CD4-positive, alpha-beta T cell treated with Interleukin-15 for 1 hour (primary cell): ENCODE data around the gene MAP3K9.
"Not testable (repeated sequence)": the region's sequence is repeated elsewhere in the genome, so short reads cannot be mapped to it uniquely, and the experiment has no call there.

Experiments
- DNase-seq: peaks from one replicate; pipeline ENCODE4 v3.0.0-alpha.2; 2020

The MAP3K9 gene

DNA sequence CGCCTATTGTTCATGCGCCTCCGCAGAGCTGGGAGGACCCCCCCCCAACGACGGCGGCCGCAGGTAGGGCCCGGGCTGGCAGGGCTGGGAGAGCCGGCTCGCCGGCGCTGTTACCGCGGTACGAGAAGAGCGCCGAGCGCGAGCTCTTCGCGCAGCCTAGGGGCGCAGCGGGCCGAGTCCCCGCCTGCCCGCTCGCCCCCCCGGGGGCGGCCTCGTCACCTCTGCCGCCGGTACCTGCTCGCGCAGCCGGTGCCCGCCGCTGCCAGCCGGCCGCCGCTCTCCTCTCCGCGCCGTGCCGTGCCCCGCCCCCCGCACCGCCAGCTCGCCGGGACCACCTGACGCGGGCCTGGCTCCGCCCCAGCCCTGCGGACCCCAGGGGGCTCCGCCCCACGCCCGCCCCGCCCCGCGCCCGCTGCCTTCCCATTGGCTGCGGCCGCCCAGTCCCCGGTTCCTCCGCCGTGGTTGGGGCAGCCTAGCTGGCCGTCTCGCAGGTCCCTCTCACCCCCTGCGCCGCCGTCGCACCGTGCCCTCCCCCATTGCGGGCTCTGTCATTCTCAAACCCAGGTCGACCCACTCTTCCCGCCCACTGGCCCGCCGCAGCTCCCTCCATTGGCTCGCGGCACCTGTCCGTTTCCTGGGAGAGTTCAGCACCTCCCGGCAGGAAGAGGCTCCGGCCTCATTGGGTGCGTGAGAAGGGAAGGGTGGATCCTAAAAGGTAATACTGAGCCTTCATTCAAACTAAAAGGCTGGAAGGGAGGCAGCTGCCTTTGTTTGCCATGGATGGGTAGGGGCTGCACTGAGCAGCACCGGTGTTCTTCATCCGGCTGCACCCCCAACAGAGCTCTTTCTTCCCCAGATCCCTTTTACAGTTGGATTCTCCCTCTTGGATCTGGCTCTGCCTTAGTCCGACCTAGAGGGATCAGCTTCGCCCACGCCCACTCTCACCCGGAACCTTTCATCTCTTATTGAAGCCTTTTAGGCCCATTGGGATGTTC, at the start of gene MAP3K9:
Gene MAP3K9 (minus strand): TSS at position 289 of the 995 bp plus-strand sequence. CDS start 342 bp downstream, outside the sequence.
- peak; percentile 92 for DNase-seq

DNA sequence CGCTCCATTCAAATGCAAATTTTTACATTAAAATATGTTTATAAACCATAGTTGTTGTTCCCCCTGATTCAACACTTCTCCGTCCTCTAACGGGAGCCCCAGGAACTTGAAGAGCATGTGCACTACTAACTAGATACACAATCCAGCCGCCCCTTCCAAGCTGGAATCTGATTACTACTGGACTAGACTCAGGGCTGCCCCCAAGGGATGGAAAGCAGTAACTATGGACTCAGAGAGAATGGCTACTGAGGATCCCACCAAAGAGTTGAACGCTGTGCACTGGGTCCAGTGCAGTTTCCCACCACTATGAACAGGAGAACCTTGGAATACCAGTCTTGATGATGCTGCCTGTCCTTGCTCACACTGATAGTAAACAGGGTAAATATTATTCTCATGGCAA, 49.3 kb upstream of the MAP3K9 start:
- DNase-seq, result no peak

DNA sequence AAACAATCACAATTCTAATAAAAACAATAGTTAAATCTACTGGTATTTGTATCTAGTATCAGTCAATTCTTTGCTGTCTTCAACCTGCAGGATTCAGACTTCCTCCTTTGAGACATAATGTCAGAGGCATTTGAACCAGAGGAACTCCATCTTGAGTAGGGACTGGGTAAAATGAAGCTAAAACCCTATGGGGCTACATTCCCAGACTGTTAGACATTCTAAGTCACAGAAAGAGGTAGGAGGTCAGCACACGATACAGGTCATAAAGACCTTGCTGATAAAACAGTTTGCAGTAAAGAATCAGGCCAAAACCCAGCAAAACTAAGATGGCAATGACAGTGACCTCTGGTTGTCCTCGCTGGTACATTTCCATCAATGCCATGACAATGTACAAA, 48.2 kb upstream of the MAP3K9 start:
- no peak for DNase-seq

DNA sequence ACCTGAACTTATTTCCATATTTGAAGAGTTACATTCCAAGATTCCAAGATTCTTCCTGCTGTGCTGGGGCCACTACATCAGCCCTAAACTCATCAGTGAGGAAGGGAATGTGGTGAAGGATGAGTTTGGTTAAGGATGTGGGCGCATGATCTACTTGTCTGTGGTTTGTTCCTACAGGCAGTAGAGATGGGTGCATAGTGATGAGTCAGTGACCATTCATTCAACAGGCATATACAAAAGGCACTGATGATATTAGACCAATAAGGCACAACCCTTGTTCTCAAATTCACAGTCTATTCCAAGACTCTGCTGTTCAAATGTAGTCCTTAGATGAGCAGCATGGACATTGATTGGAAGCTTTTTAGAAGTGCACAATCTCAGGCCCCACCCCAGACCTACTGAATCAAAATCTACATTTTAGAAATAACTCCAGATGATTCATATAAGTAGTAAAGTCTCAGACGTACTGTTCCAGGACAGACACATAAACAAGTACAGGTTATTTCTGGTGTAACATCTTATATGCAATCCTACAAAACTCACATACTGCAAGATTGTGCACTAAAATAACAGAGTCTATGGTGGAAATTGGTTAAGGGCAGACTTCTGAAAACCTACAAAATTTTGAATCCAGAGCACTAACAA, 47.7 kb upstream of the MAP3K9 start:
- DNase-seq, result no peak

DNA sequence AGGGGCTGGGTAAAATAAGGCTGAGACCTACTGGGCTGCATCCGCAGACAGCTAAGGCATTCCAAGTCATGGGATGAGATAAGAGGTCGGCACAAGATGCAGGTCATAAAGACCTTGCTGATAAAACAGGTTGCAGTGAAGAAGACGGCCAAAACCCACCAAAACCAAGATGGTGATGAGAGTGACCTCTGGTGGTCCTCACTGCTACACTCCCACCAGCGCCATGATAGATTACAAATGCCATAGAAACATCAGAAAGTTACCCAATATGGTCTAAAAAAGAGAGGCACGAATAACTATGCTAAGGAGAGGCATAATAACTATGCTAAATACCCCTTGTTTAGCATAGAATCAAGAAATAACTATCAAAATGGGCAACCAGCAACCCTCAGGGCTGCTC, 46.2 kb upstream of the MAP3K9 start:
- no peak for DNase-seq

DNA sequence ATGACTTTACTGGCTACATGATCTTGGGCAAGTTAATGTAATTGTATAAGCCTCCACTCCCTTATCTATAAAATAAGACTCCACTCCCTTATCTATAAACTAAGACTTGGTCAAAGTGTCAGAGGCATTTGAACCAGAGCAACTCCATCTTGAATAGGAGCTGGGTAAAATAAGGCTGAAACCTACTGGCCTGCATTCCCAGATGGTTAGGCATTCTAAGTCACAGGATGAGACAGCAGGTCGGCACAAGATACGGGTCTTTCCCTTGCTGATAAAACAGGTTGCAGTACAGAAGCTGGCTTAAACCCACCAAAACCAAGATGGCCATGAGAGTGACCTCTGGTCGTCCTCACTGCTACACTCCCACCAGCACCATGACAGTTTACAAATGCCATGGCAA, 44.3 kb upstream of the MAP3K9 start:
- not testable (repeated sequence) for DNase-seq

DNA sequence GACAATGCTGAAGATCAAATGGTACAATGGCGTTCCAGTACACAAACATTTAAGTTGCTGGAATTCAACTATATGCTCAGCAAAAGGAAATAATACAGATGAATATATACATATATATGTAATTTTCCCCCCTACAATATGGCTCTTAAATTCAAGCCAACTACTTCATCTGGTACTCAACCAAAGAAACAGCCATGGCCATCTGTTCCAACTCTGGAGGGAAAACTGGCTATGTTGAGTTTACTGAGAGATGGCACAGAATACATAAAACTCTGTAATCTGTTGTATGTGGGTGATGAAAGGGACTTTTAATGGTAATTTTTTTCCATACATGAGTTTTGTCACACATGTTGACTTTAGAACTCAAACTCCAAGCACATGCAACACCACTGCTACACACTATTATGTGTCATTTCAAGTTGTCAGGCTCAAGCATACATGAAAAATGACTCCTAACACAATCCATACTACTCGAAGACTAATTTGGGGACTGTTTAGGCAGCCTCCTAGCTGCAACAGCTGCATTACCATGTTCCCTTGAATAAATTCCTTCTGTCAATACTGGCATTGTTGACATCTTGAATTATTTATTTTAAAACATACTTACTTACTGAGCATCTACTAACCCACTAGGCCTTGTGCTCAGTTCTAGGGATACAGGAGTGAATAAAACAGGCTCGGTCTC, 38.2 kb upstream of the MAP3K9 start:
- DNase-seq, result no peak

DNA sequence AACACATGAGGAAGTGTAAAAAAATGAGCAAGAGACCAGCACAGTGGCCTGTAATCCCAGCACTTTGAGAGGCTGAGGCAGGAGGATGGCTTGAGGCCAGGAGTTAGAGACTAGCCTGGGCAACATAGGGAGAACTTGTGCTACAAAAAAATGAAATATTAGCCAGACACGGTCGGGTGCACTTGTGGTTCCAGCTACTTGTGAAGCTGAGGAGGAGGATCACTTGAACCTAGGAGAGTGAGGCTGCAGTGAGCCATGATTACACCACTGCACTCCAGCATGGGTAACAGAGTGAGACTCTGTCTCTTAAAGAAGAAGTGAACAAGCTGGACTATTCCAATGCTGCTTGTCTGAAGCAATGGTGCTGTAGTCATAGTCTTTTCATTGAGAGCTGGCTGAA, 36.3 kb upstream of the MAP3K9 start:
- no peak for DNase-seq

DNA sequence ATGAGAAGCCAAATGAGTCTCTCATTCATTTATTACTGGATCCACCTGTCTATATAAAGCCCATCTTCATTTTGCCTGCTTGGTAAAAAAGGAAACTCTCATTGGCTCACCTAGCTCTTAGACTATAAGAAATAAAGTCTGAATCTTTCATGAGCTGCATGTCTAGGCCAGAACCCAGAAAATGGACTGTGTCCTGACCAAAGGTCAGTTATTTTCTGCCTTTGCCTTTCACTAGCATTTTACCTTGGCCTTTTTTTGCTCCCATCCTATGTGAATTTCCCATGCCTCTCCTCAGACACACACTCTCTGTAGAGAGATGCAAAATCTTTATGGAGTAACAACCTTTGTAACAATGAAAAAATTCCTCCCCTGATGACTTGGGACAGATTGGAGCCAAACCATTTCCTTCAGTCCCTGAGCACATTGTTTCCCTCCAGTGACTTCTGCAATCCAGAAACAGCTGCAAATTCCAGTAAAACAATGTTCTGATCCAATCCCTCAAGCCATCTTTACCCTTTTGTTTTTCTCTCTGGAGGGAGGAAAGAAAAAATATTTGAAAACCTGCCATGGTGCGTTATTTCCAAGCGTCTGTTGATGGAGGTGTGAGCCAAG, 33.6 kb upstream of the MAP3K9 start:
- DNase-seq, result no peak

DNA sequence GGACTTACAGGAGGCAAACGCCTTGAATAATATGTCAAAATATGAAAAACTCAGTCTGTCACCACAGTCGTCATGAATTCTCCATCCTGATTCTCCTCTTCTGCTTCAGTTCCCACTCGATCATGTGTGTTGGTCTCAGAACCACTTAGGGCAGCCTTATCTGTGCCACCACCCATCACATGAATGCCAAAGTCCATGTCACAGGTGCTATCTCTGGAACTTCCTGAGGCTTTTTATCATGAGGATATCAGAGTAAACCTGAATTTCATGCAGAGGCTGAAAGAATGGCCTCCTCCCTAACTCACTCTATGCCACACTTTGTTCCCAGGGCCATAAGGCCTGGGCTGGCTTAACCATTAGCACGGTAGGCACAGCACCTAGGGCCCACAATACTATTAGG, 28.8 kb upstream of the MAP3K9 start:
- no peak for DNase-seq

DNA sequence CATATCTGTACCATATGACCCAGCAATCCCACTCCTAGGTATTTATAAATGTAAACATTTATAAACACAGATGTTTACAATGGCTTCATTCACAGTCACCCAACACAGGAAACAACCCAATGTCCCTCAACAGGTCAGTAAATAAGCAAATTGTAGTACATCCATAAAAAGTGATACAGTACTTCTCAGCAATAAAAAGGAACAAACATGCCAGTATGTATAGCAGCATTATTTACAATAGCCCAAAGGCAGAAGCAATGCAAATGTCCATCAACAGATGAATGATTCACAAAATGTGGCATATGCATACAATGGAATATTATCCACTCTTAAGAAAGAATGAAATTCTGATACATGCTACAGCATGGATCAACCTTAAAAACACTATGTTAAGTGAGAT, 27.6 kb upstream of the MAP3K9 start:
- no peak for DNase-seq

DNA sequence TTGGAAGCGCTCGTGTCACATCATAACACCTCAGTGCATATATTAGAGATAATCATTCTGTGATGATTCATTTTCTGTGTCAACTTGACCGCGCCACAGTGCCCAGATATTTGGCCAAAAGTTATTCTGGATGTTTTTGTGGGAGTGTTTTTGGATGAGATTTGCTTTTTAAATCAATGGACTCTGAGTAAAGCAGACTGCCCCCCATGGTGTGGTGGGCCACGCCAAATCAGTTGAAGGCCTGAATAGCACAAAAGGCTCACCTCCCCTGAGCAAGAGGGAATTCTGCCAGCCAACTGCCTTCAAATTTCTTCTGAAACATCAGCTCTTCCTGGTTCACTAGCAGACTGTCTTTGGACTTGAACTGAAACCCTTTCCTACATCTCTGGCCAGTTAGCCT, 24.6 kb upstream of the MAP3K9 start:
- no peak for DNase-seq

DNA sequence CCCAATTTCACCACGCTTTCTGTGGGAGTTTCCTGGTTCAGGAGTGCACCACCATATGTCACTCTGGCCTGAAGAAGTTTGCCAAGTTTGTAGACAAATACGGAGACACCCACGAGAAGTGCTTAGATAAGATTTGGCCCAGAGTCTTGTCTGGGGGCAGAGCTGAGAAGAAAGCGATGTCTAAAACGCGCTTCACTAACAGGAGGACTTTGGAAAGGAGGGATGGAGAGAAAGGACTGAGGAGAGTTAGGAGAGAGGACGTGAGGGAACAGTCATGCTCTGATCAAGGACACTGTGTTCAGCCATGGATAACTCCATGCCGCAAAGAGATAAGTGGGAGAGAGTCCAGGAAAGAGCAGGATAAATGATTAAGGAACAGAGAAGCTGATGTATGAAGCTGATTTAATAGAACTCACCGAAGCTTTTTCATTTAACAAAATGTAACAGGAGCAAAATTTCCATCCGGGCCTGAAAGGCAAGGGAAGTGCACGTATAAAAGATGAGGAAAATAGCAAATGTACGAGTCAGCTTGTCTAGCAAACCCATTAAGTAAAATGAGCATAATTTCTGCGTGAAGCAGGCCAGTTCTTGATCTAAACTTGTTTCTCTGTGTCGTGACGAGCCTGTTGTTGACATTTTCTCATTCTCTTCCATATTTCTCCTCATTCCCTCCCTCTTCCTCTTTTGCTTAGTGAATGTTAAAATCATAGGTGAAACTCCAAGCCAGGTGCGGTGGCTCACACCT, 23.4 kb upstream of the MAP3K9 start:
- DNase-seq, result no peak

DNA sequence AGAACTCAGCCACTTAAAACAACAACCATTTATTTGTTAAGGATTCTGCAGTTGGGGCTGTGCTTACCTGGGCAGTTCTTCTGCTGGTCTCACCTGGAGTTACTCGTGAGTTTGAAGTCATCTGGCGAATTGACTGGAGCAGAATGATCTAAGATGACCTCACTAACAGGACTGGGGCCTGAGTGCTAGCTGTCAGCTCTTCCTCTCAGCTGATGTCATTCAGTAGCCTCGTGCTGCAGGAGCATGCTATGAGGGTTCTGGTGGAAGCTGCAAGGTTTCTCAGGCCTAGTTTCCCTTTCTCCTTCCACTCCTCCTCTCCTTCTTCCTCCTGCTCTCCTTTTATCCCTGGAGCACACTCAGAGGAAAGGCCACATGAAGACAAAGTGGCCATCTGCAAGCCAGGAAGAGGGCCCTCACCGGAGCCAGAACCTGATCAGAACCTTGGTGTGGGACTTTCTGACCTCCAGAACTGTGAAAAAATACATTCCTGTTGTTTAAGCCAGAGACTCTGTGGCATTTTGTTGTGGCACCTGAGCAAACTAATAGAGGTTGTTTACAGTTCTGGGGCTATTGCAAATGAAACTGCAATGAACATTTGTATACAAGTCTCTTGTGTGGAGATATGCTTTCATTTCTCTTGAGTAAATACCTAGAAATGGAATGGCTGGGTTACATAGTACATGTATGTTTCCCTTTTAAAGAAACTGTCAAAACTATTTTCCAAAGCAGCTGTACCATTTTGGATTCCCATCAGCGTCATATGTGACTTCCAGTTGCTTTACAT, 21.9 kb upstream of the MAP3K9 start:
- no peak for DNase-seq

DNA sequence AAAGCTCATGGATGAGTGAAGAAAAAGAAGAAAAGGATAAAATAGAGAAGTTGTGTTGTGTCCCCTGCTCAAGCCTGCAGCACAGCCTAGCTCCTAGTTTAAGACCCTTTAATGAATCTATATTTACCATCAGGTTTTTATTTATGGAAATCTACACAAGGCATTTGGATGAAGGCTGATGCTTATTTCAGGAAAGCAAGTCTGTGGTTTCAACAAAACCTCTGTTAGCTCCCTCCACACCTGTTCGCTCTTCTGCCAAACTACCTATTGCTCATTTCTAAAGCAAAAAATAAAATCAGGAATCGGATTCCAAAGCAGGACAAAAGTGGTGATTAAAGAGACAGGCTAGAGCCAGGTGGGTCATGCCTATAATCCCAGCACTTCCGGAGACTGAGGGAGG, 18.9 kb upstream of the MAP3K9 start:
- no peak for DNase-seq

DNA sequence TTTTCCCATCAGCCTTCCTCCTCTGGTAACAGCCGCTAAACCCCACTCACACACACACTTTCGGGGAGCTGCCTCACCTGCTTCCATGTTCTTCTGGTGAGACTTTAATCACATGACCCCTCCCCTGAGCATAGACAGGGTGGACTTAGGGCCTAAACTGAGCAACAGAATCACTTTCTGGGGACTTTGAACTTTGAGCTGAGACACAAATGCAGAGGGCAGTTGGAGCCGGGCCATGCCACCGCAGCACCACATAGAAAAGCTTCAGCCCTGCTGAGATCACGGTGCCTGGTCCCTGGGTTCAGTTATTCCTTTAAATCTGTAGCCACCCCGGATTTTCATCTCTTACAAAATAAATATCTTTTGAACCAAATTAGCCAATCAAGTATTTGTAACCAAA, 18.4 kb upstream of the MAP3K9 start:
- no peak for DNase-seq

DNA sequence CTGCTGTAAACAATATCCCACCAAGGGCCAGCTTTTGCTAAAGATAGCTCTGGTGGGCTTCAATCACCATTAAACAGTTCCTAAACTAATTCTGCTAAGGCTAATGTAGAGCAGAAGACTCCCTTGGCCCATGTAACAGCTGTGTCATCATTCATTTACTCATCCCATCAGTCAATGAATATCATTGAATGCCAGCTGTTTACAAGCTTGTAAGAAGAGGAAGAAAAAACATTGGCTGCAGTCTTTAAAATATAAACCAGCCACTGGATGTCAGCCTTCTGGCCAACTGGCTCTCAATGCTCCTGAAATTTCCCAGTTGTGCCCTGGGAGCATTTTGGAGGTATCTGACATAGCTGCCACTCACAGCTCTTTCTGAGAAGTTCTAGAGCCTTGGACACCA, 18.0 kb upstream of the MAP3K9 start:
- no peak for DNase-seq

DNA sequence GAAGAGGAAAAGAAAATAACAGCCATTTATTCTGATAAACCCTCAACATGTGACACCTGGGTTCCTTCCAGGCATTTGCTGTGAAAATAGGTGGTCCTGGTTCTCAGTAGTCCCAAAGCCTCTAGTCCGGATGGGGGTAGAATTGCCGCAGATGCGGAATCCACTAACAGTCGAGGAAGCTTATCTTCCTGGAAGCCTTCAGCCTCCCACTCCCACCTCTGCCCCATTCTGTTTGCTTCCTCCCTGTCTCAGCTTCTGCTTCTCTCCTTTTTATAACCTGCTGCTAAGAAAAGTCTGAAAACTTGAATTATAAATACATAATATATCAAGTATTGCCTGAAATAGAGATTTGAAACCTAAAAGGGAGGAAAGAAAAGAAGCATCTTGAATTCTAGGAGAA, 14.0 kb upstream of the MAP3K9 start:
- no peak for DNase-seq

DNA sequence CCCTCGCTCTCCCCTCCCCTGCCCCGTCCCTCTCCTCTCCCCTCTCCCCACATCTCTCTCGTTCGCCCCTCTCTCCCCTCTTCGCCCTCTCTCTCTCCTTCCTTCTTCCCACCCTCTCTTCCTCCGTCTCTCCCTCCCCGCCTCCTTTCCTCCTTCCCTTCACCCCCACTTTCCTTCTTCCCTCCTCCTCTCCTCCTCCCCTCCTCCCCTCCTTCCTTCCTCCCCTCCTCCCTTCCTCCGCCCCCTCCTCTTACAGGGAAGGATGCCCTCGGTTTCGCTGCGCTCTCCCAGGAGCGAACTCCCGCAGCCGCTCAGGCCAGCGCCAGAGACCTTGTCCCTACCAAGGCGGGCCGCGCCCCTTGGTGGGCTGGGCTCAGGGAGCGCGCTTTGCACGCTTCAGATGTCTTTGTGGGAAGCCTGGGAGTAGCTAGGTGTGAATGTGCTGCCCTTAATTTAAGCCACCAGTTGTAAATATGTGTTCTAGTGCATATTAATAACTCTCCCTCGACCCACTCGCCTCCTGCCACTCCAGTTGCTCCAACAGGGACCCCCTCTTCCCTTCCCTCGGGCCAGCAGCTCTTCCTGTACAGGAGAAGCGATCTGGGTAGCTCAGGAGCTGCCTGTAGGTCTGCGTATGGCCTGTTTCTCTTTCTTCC, 13.3 kb upstream of the MAP3K9 start:
- DNase-seq, result no peak

DNA sequence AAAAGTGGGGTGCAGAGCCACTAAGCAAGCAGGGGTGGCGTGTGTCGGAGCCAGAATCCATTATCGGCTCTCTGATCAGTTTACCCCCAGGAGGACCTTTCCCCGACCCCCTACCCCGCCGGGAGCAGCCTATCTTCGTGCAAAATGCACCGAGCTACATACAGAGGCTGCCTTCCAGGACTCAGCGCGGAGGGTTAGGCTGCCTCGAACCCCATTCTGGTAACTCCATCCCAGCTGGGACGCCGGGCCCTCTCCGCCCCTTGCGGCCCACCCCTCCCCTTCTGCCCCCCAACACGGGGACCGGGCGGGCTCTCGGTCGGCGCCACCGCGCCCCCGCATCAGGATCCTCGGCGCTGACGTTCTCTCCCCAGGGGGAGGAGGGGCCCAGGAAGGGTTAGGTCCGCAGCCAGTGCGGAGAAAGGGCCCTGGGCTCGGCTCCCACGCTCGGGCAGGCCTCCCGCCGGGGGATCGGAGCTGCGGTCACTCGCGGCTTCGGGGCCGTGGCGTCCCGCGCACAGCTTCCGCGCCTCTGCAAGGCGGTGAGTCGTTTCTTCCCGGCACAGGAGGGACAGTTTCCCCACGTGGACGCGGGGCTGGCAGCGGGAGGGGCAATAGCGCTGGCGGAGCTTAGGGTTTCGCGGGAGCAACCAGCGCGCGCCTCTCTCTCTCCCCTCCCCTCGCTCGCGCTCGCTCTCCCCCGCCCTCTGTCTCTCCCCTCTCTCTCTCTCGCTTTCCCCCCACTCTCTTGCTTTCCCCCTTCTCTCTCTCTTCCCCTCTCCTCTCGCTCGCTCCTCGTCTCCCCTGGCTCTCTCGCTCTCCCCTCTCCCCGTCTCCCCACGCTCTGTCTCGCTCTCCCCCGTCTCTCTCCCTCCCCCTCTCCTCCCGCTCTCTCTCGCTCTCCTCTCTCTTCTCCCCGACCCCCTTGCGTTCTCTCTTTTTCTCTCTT, 12.5 kb upstream of the MAP3K9 start:
- peak; percentile 48 for DNase-seq
